A172 (cell line): ENCODE results near the gene SIX3. TPM values are rescaled to one million over a fixed set of nuclear protein-coding genes. Genes with fewer than 3 reads are reported as not detected.

Source experiments
- DNase-seq: peaks from one replicate; pipeline ENCODE4 v3.0.0-alpha.2; 2015; ENCODE audit warnings: low spot score
- total RNA-seq: library from RNA; depleted of rRNA; stranded (reverse); fragments of >200 nt; shearing (Covaris generic); gene quantifications from 2 replicates; pipeline ENCODE4 v1.2.3, GENCODE V29; 2014; rRNA removed

SIX3 gene
- total RNA-seq, 1 experiment from 2014 or later = not detected

DNA sequence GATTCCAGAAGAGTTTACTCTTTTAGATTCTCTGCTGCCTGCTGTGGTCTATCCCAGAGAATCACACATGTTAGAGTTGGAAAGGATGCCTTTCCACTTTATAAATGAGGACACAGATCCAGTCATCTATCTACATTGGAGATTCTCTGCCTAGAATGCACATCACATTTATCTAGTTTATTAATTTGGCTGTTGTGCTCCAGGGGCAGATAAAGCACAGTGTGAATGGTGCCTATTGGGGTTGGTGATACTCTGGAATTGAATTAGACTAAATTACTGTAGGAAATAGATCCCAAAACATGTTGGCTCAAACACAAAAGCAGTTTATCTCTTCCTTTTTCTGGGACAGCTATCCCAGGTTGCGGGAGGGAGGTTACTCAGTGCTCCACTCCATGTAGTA is 52.9 kb downstream of the SIX3 start:
- no peak for DNase-seq

Other genes starting within 250 kb of the SIX3 start
- gene SIX2, start 67.8 kb downstream of the SIX3 start, total RNA-seq = not detected in 2 replicates